ENCODE measurements around the gene CEBPG.

CEBPG gene

DNA sequence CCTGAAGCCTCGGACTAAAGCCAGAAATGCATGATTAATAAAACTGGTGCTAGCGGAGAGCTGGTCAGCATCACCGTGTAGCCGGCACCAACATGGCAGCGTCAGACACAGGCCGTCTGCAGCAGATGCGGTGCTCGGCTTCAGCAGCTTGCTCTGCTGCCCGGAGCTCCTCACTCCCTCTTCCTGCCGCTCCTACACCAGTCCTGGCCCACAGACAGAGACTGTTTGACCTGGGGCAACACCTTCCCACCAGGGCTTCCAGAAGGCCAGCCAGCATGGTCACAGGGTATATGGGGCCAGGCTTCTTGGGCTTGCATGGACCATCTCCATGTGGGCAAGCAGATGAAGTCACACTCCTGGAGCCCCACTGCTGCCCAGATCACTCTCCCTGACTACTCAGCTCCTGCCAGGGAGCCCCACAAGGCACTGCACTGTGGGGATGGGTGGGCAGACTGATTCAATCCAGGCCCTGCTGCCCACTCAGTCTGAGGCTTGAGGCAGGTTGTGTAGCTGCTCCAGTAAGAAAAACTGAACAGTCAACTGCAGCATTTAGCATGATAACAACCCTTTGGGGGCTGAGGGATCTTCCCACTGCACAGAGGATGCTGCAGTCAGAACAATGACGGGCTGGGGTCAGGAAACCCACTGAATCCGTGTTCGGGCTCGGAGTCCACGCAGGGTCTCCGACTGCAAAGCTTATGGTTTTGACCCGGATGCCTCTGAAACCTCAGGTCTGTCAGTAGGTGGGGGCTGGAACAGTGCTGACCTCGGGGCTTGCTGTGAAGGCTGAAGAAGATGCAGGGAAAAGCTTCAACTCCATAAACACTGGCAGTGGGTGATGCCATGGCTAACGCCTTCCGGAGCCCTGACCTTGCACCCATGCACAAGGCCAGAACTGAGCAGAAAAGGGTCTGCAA, 45.6 kb downstream of the CEBPG start:
- DNase-seq (ENCODE audit: low read depth in 2 of 2): no peak

DNA sequence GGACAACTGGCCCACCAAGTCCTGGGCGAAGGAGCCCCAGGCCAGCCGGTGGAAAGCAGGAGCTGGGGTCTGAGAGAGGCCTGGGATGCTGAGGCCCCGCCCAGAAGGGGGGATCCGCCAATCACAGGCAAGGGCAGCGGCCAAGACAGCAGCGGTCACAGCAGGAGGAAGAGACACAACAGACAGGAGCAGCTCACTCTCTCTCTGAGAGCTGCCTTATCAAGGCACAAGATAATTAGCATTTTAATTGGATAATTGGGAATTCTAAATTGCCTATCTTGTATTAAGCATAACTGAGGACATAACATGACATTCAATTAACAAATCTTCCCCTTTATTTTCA, 46.2 kb downstream of the CEBPG start:
- DNase-seq (ENCODE audit: low read depth in 2 of 2): no peak

DNA sequence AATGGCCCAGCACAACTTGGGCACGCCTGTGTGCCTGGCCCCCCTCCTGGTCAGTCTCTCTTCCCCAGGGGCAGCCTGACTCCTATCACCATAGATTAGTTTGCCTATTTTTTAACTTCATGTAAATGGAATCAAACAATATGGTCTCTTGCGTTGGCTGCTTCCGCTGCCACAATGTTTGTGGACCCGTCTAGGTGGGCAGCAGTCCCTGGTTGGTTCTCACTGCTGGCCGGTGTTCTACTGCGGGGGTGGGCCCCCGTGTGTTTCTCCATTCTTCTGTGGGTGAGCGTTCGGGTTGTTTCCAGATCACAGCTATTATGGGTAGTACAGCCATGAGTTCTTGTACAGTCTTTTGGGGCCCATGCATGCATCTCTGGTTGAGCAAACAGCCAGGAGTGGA, 47.3 kb downstream of the CEBPG start:
- no peak for DNase-seq (ENCODE audit: low read depth in 2 of 2)

DNA sequence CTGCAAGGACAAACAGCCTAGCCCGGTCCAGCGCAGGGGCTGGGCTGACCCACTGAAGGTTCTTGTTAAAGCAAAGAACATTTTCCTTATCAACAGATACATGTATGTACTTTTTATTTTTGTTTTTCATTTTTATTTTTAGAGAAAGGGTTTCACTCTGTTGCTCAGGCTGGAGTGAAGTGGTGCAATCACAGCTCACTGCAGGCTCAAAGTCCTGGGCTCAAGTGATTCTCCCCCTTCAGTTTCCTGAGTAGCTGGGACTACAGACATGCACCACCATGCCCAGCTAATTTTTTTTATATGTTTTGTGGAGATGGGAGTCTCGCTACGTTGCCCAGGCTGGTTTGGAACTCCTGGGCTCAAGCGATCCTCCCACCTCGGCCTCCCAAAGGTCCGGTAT, 47.9 kb downstream of the CEBPG start:
- DNase-seq (ENCODE audit: low read depth in 2 of 2): no peak

DNA sequence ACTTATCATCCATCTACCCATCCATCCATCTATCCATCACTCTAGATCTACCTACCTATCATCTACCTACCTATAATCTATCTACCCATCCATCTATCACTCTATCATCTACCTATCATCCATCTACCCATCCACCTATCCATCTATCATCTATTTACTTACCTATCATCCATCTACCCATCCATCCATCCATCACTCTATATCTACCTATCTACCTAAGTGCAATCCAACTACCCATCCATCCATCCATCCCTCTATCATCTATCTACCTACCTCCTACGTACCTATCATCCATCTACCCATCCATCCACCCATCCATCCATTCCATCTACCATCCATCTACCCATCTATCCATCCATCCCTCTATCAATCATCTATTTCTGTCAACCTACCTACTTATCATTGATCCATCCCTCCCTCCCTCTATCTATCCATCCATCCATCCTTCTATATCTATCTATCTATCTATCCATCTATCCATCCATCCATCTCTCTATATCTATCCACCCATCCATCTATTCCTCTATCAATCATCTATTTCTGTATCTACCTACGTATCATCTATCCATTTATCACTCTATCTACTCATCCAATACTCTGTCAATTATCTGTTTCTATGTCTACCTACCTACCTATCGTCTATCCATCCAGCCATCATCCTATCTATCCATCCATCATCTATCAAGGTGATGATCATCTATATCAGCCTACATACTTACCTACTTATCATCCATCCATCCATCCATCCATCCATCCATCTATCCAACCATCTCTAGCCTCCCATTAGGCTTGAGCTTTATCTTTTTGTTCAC, 49.1 kb downstream of the CEBPG start:
- no peak for DNase-seq (ENCODE audit: low read depth in 2 of 2)

DNA sequence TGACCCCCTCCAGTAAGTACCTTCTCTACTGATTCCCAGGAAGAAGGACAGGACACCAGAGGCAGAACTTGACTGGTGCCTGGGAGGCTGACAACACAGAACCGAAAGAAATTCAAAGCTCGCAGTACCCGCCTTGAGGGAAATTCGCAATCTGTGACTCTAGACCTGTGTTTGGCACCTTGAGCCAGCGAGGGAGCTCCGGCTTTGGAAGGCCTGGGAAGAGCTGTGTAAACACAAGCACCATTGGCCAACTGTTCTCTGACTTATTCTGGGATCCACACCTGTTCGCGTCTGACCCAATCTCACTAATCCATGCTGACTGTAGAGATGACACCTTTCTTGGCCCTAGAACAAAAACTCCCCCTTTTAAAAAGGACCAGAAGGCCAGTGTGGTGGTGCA, 50.7 kb downstream of the CEBPG start:
- no peak for DNase-seq (ENCODE audit: low read depth in 2 of 2)

DNA sequence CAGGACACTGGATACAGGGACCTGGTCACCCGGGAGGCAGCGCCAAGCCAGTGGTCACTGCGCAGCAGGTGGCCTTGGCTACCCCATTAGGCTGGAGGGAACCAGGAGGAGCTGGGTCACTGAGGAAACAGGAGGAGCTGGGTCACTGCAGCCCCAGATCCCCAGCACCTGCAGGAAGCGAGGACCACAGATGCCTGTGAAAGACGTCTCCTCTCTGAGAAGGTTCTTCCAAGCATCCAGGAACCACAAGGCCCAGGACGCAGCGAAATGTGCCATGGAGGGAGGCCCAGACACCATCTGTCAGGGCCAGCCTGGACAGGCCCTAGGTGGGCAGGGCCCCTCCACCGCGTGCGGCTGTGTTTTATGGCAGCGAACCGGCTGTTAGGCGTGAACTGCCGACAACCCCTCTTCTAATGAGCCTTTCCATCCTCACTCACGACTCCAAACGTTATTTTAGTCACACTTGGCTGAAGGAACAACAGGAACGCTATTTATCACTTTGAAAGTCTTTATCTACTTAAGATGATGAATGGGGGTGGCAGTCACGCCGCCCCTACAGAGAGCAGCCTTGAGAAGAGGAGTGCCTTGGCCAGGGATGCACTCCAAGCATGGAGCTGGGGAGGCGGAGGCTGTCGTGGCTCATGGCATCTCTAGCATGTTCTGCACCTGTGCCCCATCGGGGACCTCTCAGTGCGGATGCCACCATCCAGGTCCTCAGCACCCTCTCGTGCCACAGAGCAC, 53.3 kb downstream of the CEBPG start:
- no peak for DNase-seq (ENCODE audit: low read depth in 2 of 2)

DNA sequence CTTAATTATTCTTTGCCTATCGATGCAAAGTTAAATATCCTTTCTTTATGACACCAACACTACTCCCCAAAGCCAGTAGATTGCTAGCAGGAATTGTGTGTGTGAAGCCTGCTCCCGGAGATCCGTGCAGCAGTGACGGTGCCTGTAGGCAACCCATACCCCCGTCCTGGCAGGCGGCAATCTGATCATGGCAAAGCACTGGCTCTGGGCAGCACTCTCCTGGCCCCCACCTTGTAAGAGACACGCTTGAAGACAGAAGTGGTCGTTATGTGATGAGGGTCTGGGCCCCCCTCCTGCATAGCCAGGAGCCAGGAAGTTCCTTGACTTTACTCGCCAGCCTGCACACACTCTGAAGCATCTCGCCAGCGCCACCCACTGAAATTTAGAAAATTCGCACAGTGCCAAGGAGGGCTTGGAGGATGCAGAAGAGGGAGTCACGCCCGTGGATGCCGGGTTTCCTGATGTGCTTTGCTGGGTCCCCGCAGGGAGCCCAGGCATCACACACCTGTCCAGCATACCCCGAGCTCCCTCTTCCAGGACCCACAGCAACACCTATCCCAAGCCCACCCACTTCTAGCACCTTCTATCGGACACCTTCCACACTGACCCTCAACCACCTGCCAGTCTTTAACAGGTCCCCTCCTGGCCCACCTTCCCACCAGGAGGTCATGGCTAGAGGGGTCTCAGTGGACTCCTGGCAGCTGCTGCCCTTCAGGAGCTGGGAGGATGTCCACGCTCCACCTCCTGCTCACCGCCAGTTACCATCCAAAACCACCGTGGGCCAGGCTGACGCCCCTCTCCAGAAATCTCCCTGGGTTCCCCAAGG, 54.5 kb downstream of the CEBPG start:
- DNase-seq (ENCODE audit: low read depth in 2 of 2): no peak

DNA sequence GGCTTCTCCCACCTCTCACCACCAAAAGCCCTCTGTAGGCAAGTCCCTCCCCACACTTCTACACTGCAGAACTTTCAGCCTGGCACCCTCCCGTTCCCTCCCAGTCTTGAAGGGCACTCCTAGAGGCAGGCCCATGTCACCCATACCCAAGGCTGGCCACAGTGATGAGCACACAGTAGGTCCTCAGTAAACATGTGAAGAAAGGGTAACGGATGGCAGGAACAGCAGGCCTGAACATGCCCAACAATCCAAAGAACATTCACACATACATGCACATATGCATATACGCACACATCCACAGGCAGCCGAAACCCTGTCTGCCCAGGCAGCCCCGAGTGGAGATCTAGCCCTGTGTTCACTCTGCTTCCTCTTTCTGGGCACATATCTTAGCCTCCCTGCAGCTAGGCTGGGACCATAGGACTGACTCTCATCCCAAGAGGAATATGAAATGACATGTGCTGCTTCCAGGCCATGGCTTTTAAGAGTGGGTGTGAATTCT, 55.2 kb downstream of the CEBPG start:
- DNase-seq (ENCODE audit: low read depth in 2 of 2): no peak

DNA sequence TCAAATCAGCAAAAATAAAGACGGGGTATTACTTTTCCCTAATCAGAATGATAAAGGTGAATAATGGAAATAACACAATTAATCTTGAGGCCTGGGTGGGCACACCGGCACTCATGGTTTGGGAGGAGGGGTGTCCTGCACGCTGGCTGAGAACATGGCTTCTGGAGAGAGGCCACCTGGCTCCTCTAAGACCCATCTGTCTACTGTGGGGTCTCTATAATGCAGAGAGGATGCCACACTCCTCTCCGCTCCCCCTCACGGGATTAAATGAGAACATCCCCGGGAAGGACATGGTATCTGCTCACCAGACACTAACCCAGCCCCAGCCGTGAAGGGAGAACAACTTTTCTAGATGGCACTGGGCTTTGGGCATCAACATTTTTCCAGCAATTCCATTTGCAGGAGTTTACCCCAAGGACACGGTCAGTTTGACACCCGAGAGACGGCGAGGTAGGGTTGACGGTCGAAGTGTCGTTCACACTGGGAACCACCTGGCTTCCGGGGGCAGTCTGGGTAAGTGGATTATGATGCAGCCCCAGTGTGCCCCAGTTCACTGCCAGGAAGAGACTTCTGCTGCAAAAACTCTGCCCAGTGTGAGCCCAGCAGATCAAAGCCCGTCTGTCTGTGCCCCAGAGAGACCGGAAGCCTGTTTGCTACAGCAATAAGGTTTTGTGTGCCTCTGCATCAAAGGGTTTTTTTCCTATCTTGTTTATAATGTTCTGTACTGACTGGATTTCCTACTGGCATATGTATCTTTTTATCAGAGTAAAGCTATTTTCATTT, 56.6 kb downstream of the CEBPG start:
- DNase-seq (ENCODE audit: low read depth in 2 of 2): no peak

DNA sequence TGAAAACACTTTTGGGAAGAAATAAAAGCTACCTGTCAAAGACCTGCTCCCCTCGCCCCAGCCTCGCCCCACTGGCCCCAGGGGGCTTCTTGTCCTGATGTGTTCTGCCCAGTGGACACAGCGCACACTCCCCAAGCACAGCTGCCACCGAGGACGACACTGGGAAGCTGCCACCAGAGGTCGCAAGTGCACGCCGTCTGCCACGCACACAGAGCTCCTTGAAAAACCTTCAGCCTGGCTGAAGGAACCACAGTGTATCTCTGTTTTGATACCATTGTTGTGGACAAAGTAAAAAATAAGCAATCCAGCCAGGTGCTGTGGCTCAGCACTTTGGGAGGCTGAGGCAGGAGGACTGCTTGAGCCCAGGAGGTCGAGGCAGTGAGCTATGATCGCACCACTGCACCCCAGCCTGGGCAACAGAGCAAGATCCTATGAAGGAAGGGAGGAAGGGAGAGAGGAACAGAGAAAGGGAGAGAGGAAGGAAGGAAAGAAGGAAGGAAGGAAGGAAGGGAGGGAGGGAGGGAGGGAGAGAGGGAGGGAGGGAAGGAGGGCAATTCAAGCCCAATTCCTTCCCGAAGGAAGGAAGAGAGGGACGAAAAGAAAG, 57.3 kb downstream of the CEBPG start:
- DNase-seq (ENCODE audit: low read depth in 2 of 2): peak; percentile 13 to 34

DNA sequence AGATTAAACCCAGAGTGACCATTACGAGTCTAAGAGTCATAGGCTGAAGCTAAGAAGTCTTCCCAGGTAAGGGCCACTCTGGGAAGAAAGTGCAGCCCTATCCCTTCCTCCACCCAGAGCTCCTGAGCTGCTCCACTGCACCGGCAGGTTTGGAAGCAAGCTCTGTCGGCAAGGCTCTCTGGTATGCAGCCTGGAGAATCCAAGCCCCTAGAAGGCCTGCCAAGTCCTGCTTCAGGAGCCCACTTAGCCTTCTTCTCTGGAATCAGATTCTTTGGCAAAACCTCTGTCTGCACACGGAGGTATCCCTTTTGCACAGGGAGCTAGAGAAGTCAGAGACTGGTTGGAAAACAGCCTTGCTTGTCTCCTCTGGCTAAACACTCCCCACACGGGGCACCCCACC, 58.5 kb downstream of the CEBPG start:
- no peak for DNase-seq (ENCODE audit: low read depth in 2 of 2)
